Central memory CD8-positive, alpha-beta T cell (primary cell): ENCODE results near the gene ASB18.

ENCODE experiments used
- ATAC-seq: fragments of 150-1000 bp; cut with Tn5 transposase; replicated peaks from 2 replicates; pipeline ENCODE4 v1.10.0; 2022; ENCODE audit warnings: mild to moderate bottlenecking, moderate FRiP score, moderate number of reproducible peaks; ENCODE audit not compliant: poor library complexity, severe bottlenecking; ENCODE audit errors: extremely low read depth
- DNase-seq, 2 donors: peaks; one replicate each; pipeline ENCODE4 v3.0.0; 2021; ENCODE audit warnings: low spot score in 2 of 2
- H3K27ac Mint-ChIP-seq: one replicate; pipeline ENCODE4 v1.8.0; 2022; ENCODE audit warnings: low read depth, mild to moderate bottlenecking, moderate library complexity, mixed read lengths
- H3K27me3 Mint-ChIP-seq: one replicate; pipeline ENCODE4 v1.8.0; 2022; ENCODE audit warnings: mixed read lengths
- H3K36me3 Mint-ChIP-seq: one replicate; pipeline ENCODE4 v1.8.0; 2022; ENCODE audit warnings: mild to moderate bottlenecking, moderate library complexity, mixed read lengths; ENCODE audit not compliant: insufficient read depth
- H3K4me1 Mint-ChIP-seq: one replicate; pipeline ENCODE4 v1.8.0; 2022; ENCODE audit warnings: mixed read lengths
- H3K4me3 Mint-ChIP-seq: one replicate; pipeline ENCODE4 v1.8.0; 2022; ENCODE audit warnings: mild to moderate bottlenecking, moderate library complexity, mixed read lengths
- H3K9me3 Mint-ChIP-seq: one replicate; pipeline ENCODE4 v1.8.0; 2022; ENCODE audit warnings: mixed read lengths

Gene ASB18

GRCh38 chr2:236180076-236180816 is 84.0 kb downstream of the ASB18 start:
- H3K27ac Mint-ChIP-seq: no peak overlapping the region
- no peak for ATAC-seq
- peaks cover 8% of the 10 kb centered on the region for H3K36me3 Mint-ChIP-seq
- H3K4me1 Mint-ChIP-seq: peaks cover 5% of the 10 kb centered on the region
- no peaks in the 10 kb centered on the region for H3K9me3 Mint-ChIP-seq
- DNase-seq: no peak
- peak overlapping the region; percentile 42 for H3K4me3 Mint-ChIP-seq
- H3K27me3 Mint-ChIP-seq: peaks cover 96% of the 10 kb centered on the region

GRCh38 chr2:236179236-236180075 is 84.8 kb downstream of the ASB18 start:
- DNase-seq (no peak), ATAC-seq (no peak)
- Mint-ChIP-seq H3K4me3 (peak overlapping the region; percentile 42), H3K36me3 (peaks cover 8% of the 10 kb centered on the region), H3K9me3 (no peaks in the 10 kb centered on the region), H3K27me3 (peaks cover 96% of the 10 kb centered on the region), H3K4me1 (peaks cover 5% of the 10 kb centered on the region), H3K27ac (no peak overlapping the region)

GRCh38 chr2:236178890-236179235 is 85.3 kb downstream of the ASB18 start:
- peaks cover 8% of the 10 kb centered on the region for H3K36me3 Mint-ChIP-seq
- peaks cover 96% of the 10 kb centered on the region for H3K27me3 Mint-ChIP-seq
- DNase-seq (no peak), ATAC-seq (no peak)
- H3K27ac Mint-ChIP-seq: no peak overlapping the region
- H3K9me3 Mint-ChIP-seq: no peaks in the 10 kb centered on the region
- peaks cover 5% of the 10 kb centered on the region for H3K4me1 Mint-ChIP-seq
- peak overlapping the region; percentile 42 for H3K4me3 Mint-ChIP-seq

GRCh38 chr2:236177967-236178889 is 86.0 kb downstream of the ASB18 start:
- H3K4me3 Mint-ChIP-seq: peak overlapping the region; percentile 62
- ATAC-seq (no peak), DNase-seq (no peak)
- peaks cover 8% of the 10 kb centered on the region for H3K36me3 Mint-ChIP-seq
- peaks cover 5% of the 10 kb centered on the region for H3K4me1 Mint-ChIP-seq
- H3K27me3 Mint-ChIP-seq: peaks cover 94% of the 10 kb centered on the region
- H3K27ac Mint-ChIP-seq: no peak overlapping the region
- no peaks in the 10 kb centered on the region for H3K9me3 Mint-ChIP-seq

GRCh38 chr2:236177604-236177966 is 86.6 kb downstream of the ASB18 start:
- Mint-ChIP-seq H3K9me3 (no peaks in the 10 kb centered on the region), H3K4me3 (no peak overlapping the region), H3K4me1 (peaks cover 5% of the 10 kb centered on the region), H3K36me3 (peaks cover 8% of the 10 kb centered on the region), H3K27ac (no peak overlapping the region), H3K27me3 (peaks cover 88% of the 10 kb centered on the region)
- ATAC-seq: no peak
- no peak for DNase-seq

- Mint-ChIP-seq H3K27me3 (peaks cover 87% of the 10 kb centered on the region), H3K27ac (no peak overlapping the region), H3K9me3 (no peaks in the 10 kb centered on the region), H3K36me3 (peaks cover 8% of the 10 kb centered on the region), H3K4me1 (peaks cover 5% of the 10 kb centered on the region), H3K4me3 (no peak overlapping the region)
- DNase-seq (no peak), ATAC-seq (no peak)
Observed at GRCh38 chr2:236176951-236177350, 87.3 kb downstream of the ASB18 start.

- DNase-seq (no peak), ATAC-seq (no peak)
- peaks cover 5% of the 10 kb centered on the region for H3K4me1 Mint-ChIP-seq
- peaks cover 87% of the 10 kb centered on the region for H3K27me3 Mint-ChIP-seq
- peaks cover 8% of the 10 kb centered on the region for H3K36me3 Mint-ChIP-seq
- no peak overlapping the region for H3K4me3 Mint-ChIP-seq
- no peaks in the 10 kb centered on the region for H3K9me3 Mint-ChIP-seq
- H3K27ac Mint-ChIP-seq: no peak overlapping the region
Observed at GRCh38 chr2:236176417-236176816, 87.8 kb downstream of the ASB18 start.

- ATAC-seq (no peak), DNase-seq (no peak)
- Mint-ChIP-seq H3K4me3 (no peak overlapping the region), H3K36me3 (peaks cover 8% of the 10 kb centered on the region), H3K4me1 (peaks cover 5% of the 10 kb centered on the region), H3K9me3 (no peaks in the 10 kb centered on the region), H3K27me3 (peaks cover 87% of the 10 kb centered on the region), H3K27ac (no peak overlapping the region)
Observed at GRCh38 chr2:236175548-236176150, 88.6 kb downstream of the ASB18 start.

- DNase-seq: no peak
- no peaks in the 10 kb centered on the region for H3K4me1 Mint-ChIP-seq
- ATAC-seq: no peak
- H3K27ac Mint-ChIP-seq: no peak overlapping the region
- H3K36me3 Mint-ChIP-seq: peaks cover 7% of the 10 kb centered on the region
- H3K4me3 Mint-ChIP-seq: no peak overlapping the region
- peaks cover 87% of the 10 kb centered on the region for H3K27me3 Mint-ChIP-seq
- no peaks in the 10 kb centered on the region for H3K9me3 Mint-ChIP-seq
Observed at GRCh38 chr2:236173729-236174607, 90.2 kb downstream of the ASB18 start.

GRCh38 chr2:236173036-236173728 is 91.0 kb downstream of the ASB18 start:
- no peak overlapping the region for H3K27ac Mint-ChIP-seq
- ATAC-seq: no peak
- no peak for DNase-seq
- H3K4me1 Mint-ChIP-seq: no peaks in the 10 kb centered on the region
- peaks cover 80% of the 10 kb centered on the region for H3K27me3 Mint-ChIP-seq
- H3K9me3 Mint-ChIP-seq: no peaks in the 10 kb centered on the region
- H3K4me3 Mint-ChIP-seq: no peak overlapping the region
- H3K36me3 Mint-ChIP-seq: peaks cover 6% of the 10 kb centered on the region
